T1000 (cell line): ENCODE data around the gene C12orf42.

Experiments
- DNase-seq: peaks from one replicate; lab custom pipeline; 2025; ENCODE audit warnings: mixed read lengths; lab: John Stamatoyannopoulos, UW

The C12orf42 gene

GRCh38 chr12:103495469-103496456, at the start of gene C12orf42:
C12orf42 (minus strand) TSS chr12:103495968; CDS start chr12:103478426, 17,542 bp downstream.
- DNase-seq, result no peak

GRCh38 chr12:103542078-103542477, 46.3 kb upstream of the C12orf42 start:
- DNase-seq, result no peak

- no peak for DNase-seq
Observed at GRCh38 chr12:103540319-103540718, 44.6 kb upstream of the C12orf42 start.

- DNase-seq, result no peak
Observed at GRCh38 chr12:103538397-103538796, 42.6 kb upstream of the C12orf42 start.

GRCh38 chr12:103530307-103531066, 34.7 kb upstream of the C12orf42 start:
- DNase-seq, result no peak

- no peak for DNase-seq
Observed at GRCh38 chr12:103529306-103529705, 33.5 kb upstream of the C12orf42 start.

- DNase-seq, result no peak
Observed at GRCh38 chr12:103524238-103524875, 28.6 kb upstream of the C12orf42 start.

GRCh38 chr12:103523771-103524170, 28.0 kb upstream of the C12orf42 start:
- no peak for DNase-seq

GRCh38 chr12:103520686-103521215, 25.0 kb upstream of the C12orf42 start:
- DNase-seq, result no peak

- DNase-seq, result no peak
Observed at GRCh38 chr12:103519632-103520031, 23.9 kb upstream of the C12orf42 start.

GRCh38 chr12:103518899-103519298, 23.1 kb upstream of the C12orf42 start:
- no peak for DNase-seq

GRCh38 chr12:103517161-103517560, 21.4 kb upstream of the C12orf42 start:
- DNase-seq, result no peak

- DNase-seq, result no peak
Observed at GRCh38 chr12:103515341-103515740, 19.6 kb upstream of the C12orf42 start.

- DNase-seq, result no peak
Observed at GRCh38 chr12:103513875-103514274, 18.1 kb upstream of the C12orf42 start.

- no peak for DNase-seq
Observed at GRCh38 chr12:103505371-103506236, 9.8 kb upstream of the C12orf42 start.

- DNase-seq, result no peak
Observed at GRCh38 chr12:103504606-103505005, 8.8 kb upstream of the C12orf42 start.

GRCh38 chr12:103503546-103504480, 8.0 kb upstream of the C12orf42 start:
- DNase-seq, result no peak

GRCh38 chr12:103501447-103501846, 5.7 kb upstream of the C12orf42 start:
- DNase-seq, result no peak

- no peak for DNase-seq
Observed at GRCh38 chr12:103499571-103499970, 3.8 kb upstream of the C12orf42 start.

- no peak for DNase-seq
Observed at GRCh38 chr12:103498990-103499389, 3.2 kb upstream of the C12orf42 start.
